Hindlimb muscle (tissue), 1 donor: ENCODE measurements around the gene IRF8. TPM values are rescaled to one million over a fixed set of nuclear protein-coding genes. Genes with fewer than 3 reads are reported as not detected.
"Not testable (repeated sequence)": the region's sequence is repeated elsewhere in the genome, so short reads cannot be mapped to it uniquely, and the experiment has no call there.

ENCODE experiments used
- DNase-seq: peaks from one replicate; pipeline ENCODE4 v3.0.0-alpha.2; 2013
- polyA plus RNA-seq: library from polyadenylated mRNA; unstranded; fragments of 120-200 nt; gene quantifications from one replicate; pipeline ENCODE4 v1.2.1, GENCODE V29; 2013; ENCODE audit not compliant: insufficient read length

Gene IRF8
- polyA plus RNA-seq, 1 donor: 10.2 TPM

GRCh38 chr16:85897382-85897781 is 1.6 kb upstream of the IRF8 start:
- no peak for DNase-seq

GRCh38 chr16:85899444-85899843 is 482 bp downstream of the IRF8 start:
- no peak for DNase-seq

GRCh38 chr16:85900027-85900792 is 1.2 kb downstream of the IRF8 start:
- no peak for DNase-seq

GRCh38 chr16:85901110-85901509 is 2.1 kb downstream of the IRF8 start:
- no peak for DNase-seq

- DNase-seq: no peak
These were observed 2.9 kb downstream of the IRF8 start for GRCh38 chr16:85901773-85902365.

GRCh38 chr16:85902366-85903155 is 3.6 kb downstream of the IRF8 start:
- no peak for DNase-seq

- no peak for DNase-seq
These were observed 4.6 kb downstream of the IRF8 start for GRCh38 chr16:85903559-85903958.

GRCh38 chr16:85905110-85906095 is 6.4 kb downstream of the IRF8 start:
- DNase-seq: no peak

GRCh38 chr16:85906349-85906748 is 7.4 kb downstream of the IRF8 start:
- no peak for DNase-seq

- not testable (repeated sequence) for DNase-seq
These were observed 8.3 kb downstream of the IRF8 start for GRCh38 chr16:85907231-85907630.

- no peak for DNase-seq
These were observed 9.5 kb downstream of the IRF8 start for GRCh38 chr16:85908444-85908843.

GRCh38 chr16:85908889-85909589 is 10.1 kb downstream of the IRF8 start:
- peak; percentile 67 for DNase-seq

GRCh38 chr16:85909932-85910853 is 11.2 kb downstream of the IRF8 start:
- DNase-seq: no peak

- DNase-seq: no peak
These were observed 11.9 kb downstream of the IRF8 start for GRCh38 chr16:85910854-85911247.

GRCh38 chr16:85911251-85911930 is 12.4 kb downstream of the IRF8 start:
- no peak for DNase-seq

- no peak for DNase-seq
These were observed 13.4 kb downstream of the IRF8 start for GRCh38 chr16:85912211-85912974.

- no peak for DNase-seq
These were observed 14.2 kb downstream of the IRF8 start for GRCh38 chr16:85913141-85913601.

GRCh38 chr16:85913688-85914422 is 14.9 kb downstream of the IRF8 start:
- DNase-seq: no peak
